Sciatic nerve (tissue), 2 donors: ENCODE results near the gene SPINK4. TPM values are rescaled to one million over a fixed set of nuclear protein-coding genes. Genes with fewer than 3 reads are reported as not detected.

Experiments used
- ATAC-seq: fragments of 200-7000 bp; cut with Tn5 transposase; one replicate; pipeline ENCODE4 v1.9.1; 2020; ENCODE audit warnings: mild to moderate bottlenecking, moderate library complexity
- DNase-seq: peaks from one replicate; pipeline ENCODE4 v3.0.0-alpha.2; 2020; ENCODE audit warnings: low spot score
- intact Hi-C: fragments of 100-400 bp; cut with DNase I; formaldehyde crosslinking; loops from one replicate; pipeline ENCODE4 v1.14.2; 2022
- total RNA-seq: library from RNA; stranded (reverse); fragmentation: NEBNext Ultra II Directional; extraction: Animal tissue kit (Norgen Biotek cat#: 25700); gene quantifications from one replicate; pipeline ENCODE4 v1.2.1, GENCODE V29; 2021
- donor health status: DM: no; HTN: no; CAD: no.
- donor health status: DM: no; HTN: no; CAD: no.

Gene SPINK4
- total RNA-seq, 1 donor from 2014 or later, result not detected

GRCh38 chr9:33288235-33288634 is 48.3 kb downstream of the SPINK4 start:
- intact Hi-C loops, result no loop called here
- ATAC-seq (no peak), DNase-seq (no peak)

GRCh38 chr9:33288828-33289483 is 49.0 kb downstream of the SPINK4 start:
- ATAC-seq (no peak), DNase-seq (no peak)
- intact Hi-C loops, result no loop called here

GRCh38 chr9:33289496-33289895 is 49.5 kb downstream of the SPINK4 start:
- peak; percentile 32 for ATAC-seq
- peak; percentile 66 for DNase-seq
- intact Hi-C loops, result no loop called here

GRCh38 chr9:33289936-33290246 is 49.9 kb downstream of the SPINK4 start:
- intact Hi-C loops, result no loop called here
- no peak for ATAC-seq
- no peak for DNase-seq

GRCh38 chr9:33290247-33291030 is 50.5 kb downstream of the SPINK4 start, which contains the start of gene NFX1:
Gene NFX1 (plus strand): TSS chr9:33290516. CDS start chr9:33290573, 57 bp downstream.
- intact Hi-C loops, result no loop called here
- ATAC-seq (peak; percentile 97), DNase-seq (peak; percentile 99)

- intact Hi-C loops, result no loop called here
- DNase-seq, result no peak
- ATAC-seq, result no peak
Observed at GRCh38 chr9:33291031-33291397, 51.0 kb downstream of the SPINK4 start.

- DNase-seq (no peak), ATAC-seq (no peak)
- intact Hi-C loops, result no loop called here
Observed at GRCh38 chr9:33291901-33292300, 51.9 kb downstream of the SPINK4 start.

GRCh38 chr9:33293782-33294181 is 53.8 kb downstream of the SPINK4 start:
- intact Hi-C loops, result no loop called here
- ATAC-seq (no peak), DNase-seq (no peak)

- intact Hi-C loops, result no loop called here
Observed at GRCh38 chr9:33294670-33295432, 54.9 kb downstream of the SPINK4 start.

GRCh38 chr9:33295571-33295970 is 55.6 kb downstream of the SPINK4 start:
- intact Hi-C loops, result no loop called here

More at GRCh38 chr9:33294670-33295432, 54.9 kb downstream of the SPINK4 start:
- ATAC-seq (no peak), DNase-seq (no peak)

GRCh38 chr9:33297432-33297831 is 57.5 kb downstream of the SPINK4 start:
- ATAC-seq (peak; percentile 89), DNase-seq (no peak)
- intact Hi-C loops, result no loop called here

More at GRCh38 chr9:33295571-33295970, 55.6 kb downstream of the SPINK4 start:
- DNase-seq (no peak), ATAC-seq (no peak)

Other genes with a start within 250 kb of the SPINK4 start
- 29.0 TPM for gene APTX, start 238.5 kb upstream of the SPINK4 start, total RNA-seq
- gene DNAJA1, start 214.9 kb upstream of the SPINK4 start, total RNA-seq, result 108 TPM
- gene SMU1, start 163.5 kb upstream of the SPINK4 start, total RNA-seq, result 23.8 TPM
- 85.3 TPM for gene B4GALT1, start 72.8 kb upstream of the SPINK4 start, total RNA-seq
- gene BAG1, start 24.5 kb downstream of the SPINK4 start, total RNA-seq, result 85.6 TPM
- gene CHMP5, start 24.9 kb downstream of the SPINK4 start, total RNA-seq, result 73.0 TPM
- 45.8 TPM for gene NFX1, start 50.3 kb downstream of the SPINK4 start, total RNA-seq
- gene AQP7, start 162.4 kb downstream of the SPINK4 start, total RNA-seq, result 36.7 TPM
- 23.7 TPM for gene AQP3, start 207.4 kb downstream of the SPINK4 start, total RNA-seq
- 26.0 TPM for gene NOL6, start 233.8 kb downstream of the SPINK4 start, total RNA-seq